ENCODE data around the gene VSTM4. TPM values are rescaled to one million over a fixed set of nuclear protein-coding genes. Genes with fewer than 3 reads are reported as not detected.

The VSTM4 gene
- total RNA-seq, 1 experiment from 2014 or later = 0.72 TPM

GRCh38 chr10:49071160-49071761 lies 44.1 kb downstream of the VSTM4 start (continued):
- no peak for TF ChIP-seq ZNF532 (CRISPR knock-in tag; IDR thresholded peaks at IDR 0.05; ENCODE audit: borderline replicate concordance)
- TF ChIP-seq MAX (CRISPR knock-in tag; IDR thresholded peaks at IDR 0.05) = no peak
- no peak for TF ChIP-seq ZNF232 (CRISPR knock-in tag; IDR thresholded peaks at IDR 0.05)

- DNase-seq (ENCODE audit: low spot score) = no peak
- ChIA-PET POLR2A (no interaction called here), CTCF (no interaction called here)
- no peak for ATAC-seq
- H3K36me3 Mint-ChIP-seq = no peaks in the 10 kb centered on the region
- no peaks in the 10 kb centered on the region for H3K9me3 Mint-ChIP-seq
- no peak overlapping the region for H3K4me3 Mint-ChIP-seq
- TF ChIP-seq PREB (CRISPR knock-in tag; IDR thresholded peaks at IDR 0.05; ENCODE audit: borderline replicate concordance) = no peak
- TF ChIP-seq AFF4 (CRISPR knock-in tag; IDR thresholded peaks at IDR 0.05; ENCODE audit: borderline replicate concordance) = no peak
- TF ChIP-seq ATF6 (CRISPR knock-in tag; IDR thresholded peaks at IDR 0.05) = no peak
- TF ChIP-seq RORB (CRISPR knock-in tag; IDR thresholded peaks at IDR 0.05) = no peak
- TF ChIP-seq KAT7 (CRISPR knock-in tag; IDR thresholded peaks at IDR 0.05; ENCODE audit: borderline replicate concordance) = no peak
- no peak for TF ChIP-seq GRHL2 (CRISPR knock-in tag; IDR thresholded peaks at IDR 0.05; ENCODE audit: insufficient replicate concordance, severe bottlenecking)
- TF ChIP-seq FOXP1 (CRISPR knock-in tag; IDR thresholded peaks at IDR 0.05; ENCODE audit: borderline replicate concordance) = no peak
- H3K27me3 Mint-ChIP-seq (ENCODE audit: low read depth) = no peaks in the 10 kb centered on the region
- no peak overlapping the region for H3K27ac Mint-ChIP-seq
- no peaks in the 10 kb centered on the region for H3K4me1 Mint-ChIP-seq
Observed at GRCh38 chr10:49070701-49071100, 44.6 kb downstream of the VSTM4 start.

GRCh38 chr10:49068672-49069217 lies 46.6 kb downstream of the VSTM4 start:
- no peak for DNase-seq (ENCODE audit: low spot score)
- peaks cover 3% of the 10 kb centered on the region; the same call in 1 of the 2 replicates for H3K9me3 Mint-ChIP-seq
- no peak for TF ChIP-seq E2F4 (CRISPR knock-in tag; IDR thresholded peaks at IDR 0.05; ENCODE audit: borderline replicate concordance, low read depth)
- TF ChIP-seq TP53 (CRISPR knock-in tag; IDR thresholded peaks at IDR 0.05) = no peak
- no peak for TF ChIP-seq GABPB1 (CRISPR knock-in tag; IDR thresholded peaks at IDR 0.05)
- POLR2A ChIA-PET = no interaction called here
- CTCF ChIA-PET = no interaction called here
- no peak overlapping the region for H3K4me3 Mint-ChIP-seq
- H3K36me3 Mint-ChIP-seq = no peaks in the 10 kb centered on the region
- no peaks in the 10 kb centered on the region for H3K4me1 Mint-ChIP-seq
- no peak overlapping the region for H3K27ac Mint-ChIP-seq
- H3K27me3 Mint-ChIP-seq (ENCODE audit: low read depth) = no peaks in the 10 kb centered on the region
- no peak for ATAC-seq

Data from WTC11 (cell line).